Esophagus muscularis mucosa (tissue), 3 donors: ENCODE measurements around the gene GFER.

Experiments
- POLR2A ChIP-seq: fragments of 450-650 bp; IDR thresholded peaks from one replicate; pipeline ENCODE4 v1.6.1; 2017; ENCODE audit warnings: antibody characterized with exemption, moderate library complexity, mild to moderate bottlenecking, low read depth
- POLR2AphosphoS5 ChIP-seq, 2 donors: sonication (generic); formaldehyde crosslinking; IDR thresholded peaks; one replicate each; pipeline ENCODE4 v1.6.1; 2017; ENCODE audit warnings: antibody characterized with exemption in 2 of 2
- TF ChIP-seq, protein P1 (sequence below), 3 experiments: fragments of 200-600 bp in 2 of 3; fragments of 450-650 bp in 1 of 3; sonication (generic) in 2 of 3; IDR thresholded peaks; one replicate each; pipeline ENCODE4 v1.5.1; 2017 to 2019; ENCODE audit warnings: antibody characterized with exemption in 3 of 3, mild to moderate bottlenecking in 2 of 3, moderate library complexity in 1 of 3

DNA sequence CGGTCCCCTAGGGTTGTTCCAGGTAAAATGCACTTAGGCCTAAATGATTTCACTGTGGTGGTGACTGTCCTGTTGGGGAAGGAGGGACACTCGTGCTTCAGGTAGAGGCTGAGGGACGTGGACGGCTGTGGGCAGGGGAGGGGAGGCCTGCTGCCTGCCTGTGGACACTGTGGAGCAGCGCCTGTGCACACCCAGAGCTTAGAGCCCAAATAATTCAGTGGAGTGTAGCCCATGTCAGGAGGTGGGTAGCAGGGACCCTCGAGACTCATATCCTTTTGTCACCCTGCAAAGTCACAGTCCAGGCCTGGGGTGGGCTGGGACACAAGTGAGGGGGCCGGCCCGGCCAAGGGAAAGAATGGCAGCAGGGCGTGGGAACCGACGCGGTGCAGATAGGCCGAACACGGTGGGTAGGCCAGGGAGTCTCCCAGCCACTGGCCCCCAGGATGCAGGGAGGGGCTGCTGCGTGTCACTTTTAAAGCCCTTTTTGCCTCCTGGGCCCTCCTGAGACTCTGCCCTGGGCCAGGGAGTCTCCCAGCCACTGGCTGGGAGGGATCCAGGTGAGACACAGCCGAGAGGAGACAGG is 42.0 kb downstream of the GFER start:
- TF ChIP-seq POLR2AphosphoS5 (IDR thresholded peaks at IDR 0.05) = no peak
- TF ChIP-seq, protein P1, sequence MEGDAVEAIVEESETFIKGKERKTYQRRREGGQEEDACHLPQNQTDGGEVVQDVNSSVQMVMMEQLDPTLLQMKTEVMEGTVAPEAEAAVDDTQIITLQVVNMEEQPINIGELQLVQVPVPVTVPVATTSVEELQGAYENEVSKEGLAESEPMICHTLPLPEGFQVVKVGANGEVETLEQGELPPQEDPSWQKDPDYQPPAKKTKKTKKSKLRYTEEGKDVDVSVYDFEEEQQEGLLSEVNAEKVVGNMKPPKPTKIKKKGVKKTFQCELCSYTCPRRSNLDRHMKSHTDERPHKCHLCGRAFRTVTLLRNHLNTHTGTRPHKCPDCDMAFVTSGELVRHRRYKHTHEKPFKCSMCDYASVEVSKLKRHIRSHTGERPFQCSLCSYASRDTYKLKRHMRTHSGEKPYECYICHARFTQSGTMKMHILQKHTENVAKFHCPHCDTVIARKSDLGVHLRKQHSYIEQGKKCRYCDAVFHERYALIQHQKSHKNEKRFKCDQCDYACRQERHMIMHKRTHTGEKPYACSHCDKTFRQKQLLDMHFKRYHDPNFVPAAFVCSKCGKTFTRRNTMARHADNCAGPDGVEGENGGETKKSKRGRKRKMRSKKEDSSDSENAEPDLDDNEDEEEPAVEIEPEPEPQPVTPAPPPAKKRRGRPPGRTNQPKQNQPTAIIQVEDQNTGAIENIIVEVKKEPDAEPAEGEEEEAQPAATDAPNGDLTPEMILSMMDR (IDR thresholded peaks at IDR 0.05) = no peak
- TF ChIP-seq POLR2A = no peak
